Measurements from ENCODE around the gene SUPV3L1. TPM values are rescaled to one million over a fixed set of nuclear protein-coding genes. Genes with fewer than 3 reads are reported as not detected.
"Not testable (repeated sequence)": the region's sequence is repeated elsewhere in the genome, so short reads cannot be mapped to it uniquely, and the experiment has no call there.

The SUPV3L1 gene
- total RNA-seq (10 to 100 TPM; 33.9 to 56.4 (median 43.8) TPM), polyA plus RNA-seq (10 to 100 TPM; 50.6 to 55.6 (median 53.4) TPM)
- long read RNA-seq, donor 1, transcript SUPV3L1-201 (15 exons, 2,484 nt): major isoform, 18 of 30 reads
- long read RNA-seq, donor 1, partial matches to known transcripts: 7 of 30 reads
- long read RNA-seq, donor 1, other reads (novel, unspliced or antisense): 3 of 30 reads
- long read RNA-seq, donor 2, transcript SUPV3L1-203 (6 exons, 2,392 nt): minor isoform, 11 of 83 reads
- long read RNA-seq, donor 2, transcript SUPV3L1-201 (15 exons, 2,484 nt): major isoform, 49 of 83 reads
- long read RNA-seq, donor 2, partial matches to known transcripts: 10 of 83 reads
- long read RNA-seq, donor 2, other reads (novel, unspliced or antisense): 13 of 83 reads

- Histone ChIP-seq H3K27ac (peak within 1 kb of the TSS; percentile 93), H3K4me1 (peaks cover 33% of the 10 kb centered on the region), H3K4me3 (peak within 1 kb of the TSS; percentile 98), H3K9me3 (no peaks in the 10 kb centered on the region), H3K27me3 (ENCODE audit: insufficient read depth in 3 of 3, low read length in 2 of 3) (no peaks in the 10 kb centered on the region), H3K36me3 (ENCODE audit: insufficient read depth in 1 of 2, low read depth in 1 of 2) (peaks cover 5 to 17% of the 10 kb centered on the region in 2 donors)
- no peak for TF ChIP-seq CTCF (IDR thresholded peaks at IDR 0.05)
- intact Hi-C loops (cut with DNase I): no loop called here
- ATAC-seq (peak; percentile 95 to 97 (median 96)), DNase-seq (peak; percentile 90 to 95)
- 0 to 1% (median 1%) methylated on average over 43 to 44 of the region's 44 CpGs for WGBS, 3 donors
Observed at GRCh38 chr10:69179743-69180524, at the start of gene SUPV3L1. Gene SUPV3L1, plus strand, starts transcription at chr10:69180234. Its CDS starts 58 bp downstream, at chr10:69180292.

GRCh38 chr10:69130251-69130650, 49.8 kb upstream of the SUPV3L1 start:
- Histone ChIP-seq H3K27me3 (ENCODE audit: insufficient read depth in 3 of 3, low read length in 2 of 3) (no peaks in the 10 kb centered on the region), H3K9me3 (no peaks in the 10 kb centered on the region), H3K36me3 (ENCODE audit: insufficient read depth in 1 of 2, low read depth in 1 of 2) (peaks cover 3 to 28% of the 10 kb centered on the region in 2 donors), H3K4me3 (no peak overlapping the region), H3K4me1 (peaks cover 35% of the 10 kb centered on the region), H3K27ac (no peak overlapping the region)
- no peak for DNase-seq
- ATAC-seq: peak in 3 of 4 donors; percentile 48 to 79 (median 55)
- TF ChIP-seq CTCF (IDR thresholded peaks at IDR 0.05): no peak
- 17 to 44% (median 21%) methylated on average over 2 of the region's 2 CpGs for WGBS, 3 donors
- intact Hi-C loops (cut with DNase I): loop anchor here in 1 of 2 donors (5.0 kb wide), 1 partner anchor 42 kb away; no protein-coding TSS in a partner anchor

- TF ChIP-seq CTCF (IDR thresholded peaks at IDR 0.05): no peak
- H3K27me3 ChIP-seq (ENCODE audit: insufficient read depth in 3 of 3, low read length in 2 of 3): no peaks in the 10 kb centered on the region
- WGBS, 3 donors: 95 to 98% (median 98%) methylated on average over 2 of the region's 2 CpGs
- H3K9me3 ChIP-seq: no peaks in the 10 kb centered on the region
- ATAC-seq: no peak
- peaks cover 0 to 27% of the 10 kb centered on the region in 2 donors for H3K36me3 ChIP-seq (ENCODE audit: insufficient read depth in 1 of 2, low read depth in 1 of 2)
- H3K4me1 ChIP-seq: peaks cover 9% of the 10 kb centered on the region
- no peak overlapping the region for H3K4me3 ChIP-seq
- intact Hi-C loops (cut with DNase I): no loop called here
- H3K27ac ChIP-seq: no peak overlapping the region
- no peak for DNase-seq
Observed at GRCh38 chr10:69139961-69140360, 40.1 kb upstream of the SUPV3L1 start.

- Histone ChIP-seq H3K27ac (no peak overlapping the region), H3K36me3 (ENCODE audit: insufficient read depth in 1 of 2, low read depth in 1 of 2) (peaks cover 0 to 15% of the 10 kb centered on the region in 2 donors), H3K27me3 (ENCODE audit: insufficient read depth in 3 of 3, low read length in 2 of 3) (no peaks in the 10 kb centered on the region), H3K4me3 (no peak overlapping the region), H3K9me3 (no peaks in the 10 kb centered on the region), H3K4me1 (peaks cover 9% of the 10 kb centered on the region)
- intact Hi-C loops (cut with DNase I): no loop called here
- TF ChIP-seq CTCF (IDR thresholded peaks at IDR 0.05): no peak
- WGBS, 3 donors: 69 to 80% (median 78%) methylated on average over 1 of the region's 1 CpG
- DNase-seq (no peak), ATAC-seq (no peak)
Observed at GRCh38 chr10:69141304-69141703, 38.7 kb upstream of the SUPV3L1 start.

GRCh38 chr10:69142074-69142473, 38.0 kb upstream of the SUPV3L1 start:
- intact Hi-C loops (cut with DNase I): not testable (repeated sequence)
- WGBS, 3 donors: 97 to 100% (median 98%) methylated on average over 2 to 3 of the region's 3 CpGs

More at GRCh38 chr10:69142074-69142473, 38.0 kb upstream of the SUPV3L1 start:
- DNase-seq; H3K4me3 ChIP-seq; H3K27ac ChIP-seq; H3K9me3 ChIP-seq; H3K36me3 ChIP-seq (ENCODE audit: insufficient read depth in 1 of 2, low read depth in 1 of 2); H3K4me1 ChIP-seq; H3K27me3 ChIP-seq (ENCODE audit: insufficient read depth in 3 of 3, low read length in 2 of 3); ATAC-seq: not testable (repeated sequence)
